ENCODE data around the gene HHIPL1.

DNA sequence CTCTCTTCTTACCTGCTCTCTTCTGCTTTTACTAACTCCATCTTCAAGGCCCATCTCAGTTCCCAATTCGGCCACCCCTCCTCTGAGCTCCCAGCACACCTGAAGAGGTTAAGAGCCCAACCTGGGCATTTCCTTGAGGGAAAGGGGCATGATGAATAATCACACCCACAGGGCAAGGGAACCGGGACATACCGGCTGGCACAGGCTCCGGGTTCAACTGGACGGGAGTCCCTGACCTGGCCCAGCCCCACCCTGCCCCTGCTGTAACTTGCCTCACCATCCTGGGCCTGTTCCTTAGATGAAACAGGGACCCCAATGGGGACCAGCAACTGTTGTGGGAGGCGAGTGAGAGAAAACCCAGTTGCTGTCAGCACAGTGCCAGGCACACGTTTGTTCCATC lies 49.4 kb upstream of the HHIPL1 start:
- TF ChIP-seq, protein P1, sequence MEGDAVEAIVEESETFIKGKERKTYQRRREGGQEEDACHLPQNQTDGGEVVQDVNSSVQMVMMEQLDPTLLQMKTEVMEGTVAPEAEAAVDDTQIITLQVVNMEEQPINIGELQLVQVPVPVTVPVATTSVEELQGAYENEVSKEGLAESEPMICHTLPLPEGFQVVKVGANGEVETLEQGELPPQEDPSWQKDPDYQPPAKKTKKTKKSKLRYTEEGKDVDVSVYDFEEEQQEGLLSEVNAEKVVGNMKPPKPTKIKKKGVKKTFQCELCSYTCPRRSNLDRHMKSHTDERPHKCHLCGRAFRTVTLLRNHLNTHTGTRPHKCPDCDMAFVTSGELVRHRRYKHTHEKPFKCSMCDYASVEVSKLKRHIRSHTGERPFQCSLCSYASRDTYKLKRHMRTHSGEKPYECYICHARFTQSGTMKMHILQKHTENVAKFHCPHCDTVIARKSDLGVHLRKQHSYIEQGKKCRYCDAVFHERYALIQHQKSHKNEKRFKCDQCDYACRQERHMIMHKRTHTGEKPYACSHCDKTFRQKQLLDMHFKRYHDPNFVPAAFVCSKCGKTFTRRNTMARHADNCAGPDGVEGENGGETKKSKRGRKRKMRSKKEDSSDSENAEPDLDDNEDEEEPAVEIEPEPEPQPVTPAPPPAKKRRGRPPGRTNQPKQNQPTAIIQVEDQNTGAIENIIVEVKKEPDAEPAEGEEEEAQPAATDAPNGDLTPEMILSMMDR (IDR thresholded peaks at IDR 0.05; ENCODE audit: low read depth, low read length, poor library complexity, severe bottlenecking), result no peak
- no peak for TF ChIP-seq EZH2phosphoT487 (IDR thresholded peaks at IDR 0.05; ENCODE audit: borderline replicate concordance, low read length)

All from DOHH2 (cell line).